Measurements from ENCODE around the gene SLC35E4.
"Not testable (repeated sequence)": the region's sequence is repeated elsewhere in the genome, so short reads cannot be mapped to it uniquely, and the experiment has no call there.

The SLC35E4 gene

GRCh38 chr22:30611197-30611596 is 24.4 kb upstream of the SLC35E4 start:
- DNase-seq = no peak

- no peak for DNase-seq
These were observed 22.8 kb upstream of the SLC35E4 start for GRCh38 chr22:30612789-30613188.

GRCh38 chr22:30614268-30614667 is 21.3 kb upstream of the SLC35E4 start:
- DNase-seq = no peak

GRCh38 chr22:30614879-30615278 is 20.7 kb upstream of the SLC35E4 start:
- DNase-seq = no peak

- DNase-seq = peak; percentile 45 to 78
These were observed 20.0 kb upstream of the SLC35E4 start for GRCh38 chr22:30615543-30615954.

- DNase-seq = no peak
These were observed 17.8 kb upstream of the SLC35E4 start for GRCh38 chr22:30617819-30618218.

GRCh38 chr22:30619909-30620308 is 15.7 kb upstream of the SLC35E4 start:
- not testable (repeated sequence) for DNase-seq

GRCh38 chr22:30626413-30626812 is 9.2 kb upstream of the SLC35E4 start:
- no peak for DNase-seq

- peak; percentile 50 to 53 for DNase-seq
These were observed 8.1 kb upstream of the SLC35E4 start for GRCh38 chr22:30627471-30627870.

- DNase-seq = no peak
These were observed 7.1 kb upstream of the SLC35E4 start for GRCh38 chr22:30628491-30628890.

- not testable (repeated sequence) for DNase-seq
These were observed 4.1 kb upstream of the SLC35E4 start for GRCh38 chr22:30631469-30631868.

- peak; percentile 87 to 90 for DNase-seq
These were observed 929 bp upstream of the SLC35E4 start for GRCh38 chr22:30634471-30635233.

GRCh38 chr22:30636226-30637077 is 871 bp downstream of the SLC35E4 start:
- no peak for DNase-seq

- no peak for DNase-seq
These were observed 2.1 kb downstream of the SLC35E4 start for GRCh38 chr22:30637701-30638114.

GRCh38 chr22:30640361-30640760 is 4.8 kb downstream of the SLC35E4 start:
- no peak for DNase-seq

GRCh38 chr22:30640839-30641430 is 5.4 kb downstream of the SLC35E4 start:
- peak in 1 of 2 donors; percentile 13 for DNase-seq

GRCh38 chr22:30643055-30643875 is 7.7 kb downstream of the SLC35E4 start:
- peak in 1 of 2 donors; percentile 13 for DNase-seq

GRCh38 chr22:30646518-30647160 is 11.1 kb downstream of the SLC35E4 start:
- no peak for DNase-seq

- DNase-seq = no peak
These were observed 12.0 kb downstream of the SLC35E4 start for GRCh38 chr22:30647536-30647935.

- no peak for DNase-seq
These were observed 13.2 kb downstream of the SLC35E4 start for GRCh38 chr22:30648825-30649224.

GRCh38 chr22:30649430-30650007 is 13.9 kb downstream of the SLC35E4 start:
- peak; percentile 81 to 94 for DNase-seq
